ENCODE data around the gene RIPK1.

DNA sequence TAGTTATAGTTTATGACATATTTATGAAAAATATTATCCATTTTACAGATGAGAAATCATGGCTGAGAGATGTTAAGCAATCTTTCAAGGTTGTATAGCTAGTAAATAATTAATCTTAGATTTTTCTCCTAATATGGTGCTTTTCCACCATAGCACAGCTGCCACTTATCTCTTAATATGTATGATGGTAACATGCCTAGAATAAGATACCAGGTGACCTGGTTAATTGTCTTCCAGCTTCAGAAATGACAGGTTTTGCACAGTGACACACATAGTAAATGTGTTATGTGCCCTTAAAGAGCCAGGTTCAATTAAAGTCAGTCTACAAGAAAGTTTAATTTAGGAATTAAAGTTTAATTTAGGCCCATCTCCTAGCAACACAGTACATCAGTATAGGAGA is 74.2 kb downstream of the RIPK1 start:
- TF ChIP-seq PML (IDR thresholded peaks at IDR 0.05; ENCODE audit: low read length) (no peak), CHD1 (IDR thresholded peaks at IDR 0.05; ENCODE audit: low read depth, low read length) (no peak), SIN3A (IDR thresholded peaks at IDR 0.05; ENCODE audit: low read depth, low read length) (no peak), KDM1A (IDR thresholded peaks at IDR 0.05; ENCODE audit: borderline replicate concordance) (no peak), FOXM1 (IDR thresholded peaks at IDR 0.05; ENCODE audit: low read depth, low read length) (no peak), SPI1 (IDR thresholded peaks at IDR 0.05; ENCODE audit: borderline replicate concordance, insufficient read depth, low read depth, low read length) (no peak), ZNF24 (IDR thresholded peaks at IDR 0.05) (no peak)
- TF ChIP-seq, protein P1, sequence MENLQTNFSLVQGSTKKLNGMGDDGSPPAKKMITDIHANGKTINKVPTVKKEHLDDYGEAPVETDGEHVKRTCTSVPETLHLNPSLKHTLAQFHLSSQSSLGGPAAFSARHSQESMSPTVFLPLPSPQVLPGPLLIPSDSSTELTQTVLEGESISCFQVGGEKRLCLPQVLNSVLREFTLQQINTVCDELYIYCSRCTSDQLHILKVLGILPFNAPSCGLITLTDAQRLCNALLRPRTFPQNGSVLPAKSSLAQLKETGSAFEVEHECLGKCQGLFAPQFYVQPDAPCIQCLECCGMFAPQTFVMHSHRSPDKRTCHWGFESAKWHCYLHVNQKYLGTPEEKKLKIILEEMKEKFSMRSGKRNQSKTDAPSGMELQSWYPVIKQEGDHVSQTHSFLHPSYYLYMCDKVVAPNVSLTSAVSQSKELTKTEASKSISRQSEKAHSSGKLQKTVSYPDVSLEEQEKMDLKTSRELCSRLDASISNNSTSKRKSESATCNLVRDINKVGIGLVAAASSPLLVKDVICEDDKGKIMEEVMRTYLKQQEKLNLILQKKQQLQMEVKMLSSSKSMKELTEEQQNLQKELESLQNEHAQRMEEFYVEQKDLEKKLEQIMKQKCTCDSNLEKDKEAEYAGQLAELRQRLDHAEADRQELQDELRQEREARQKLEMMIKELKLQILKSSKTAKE (IDR thresholded peaks at IDR 0.05; ENCODE audit: low read depth, poor library complexity, severe bottlenecking), result no peak
- TF ChIP-seq, protein P2, sequence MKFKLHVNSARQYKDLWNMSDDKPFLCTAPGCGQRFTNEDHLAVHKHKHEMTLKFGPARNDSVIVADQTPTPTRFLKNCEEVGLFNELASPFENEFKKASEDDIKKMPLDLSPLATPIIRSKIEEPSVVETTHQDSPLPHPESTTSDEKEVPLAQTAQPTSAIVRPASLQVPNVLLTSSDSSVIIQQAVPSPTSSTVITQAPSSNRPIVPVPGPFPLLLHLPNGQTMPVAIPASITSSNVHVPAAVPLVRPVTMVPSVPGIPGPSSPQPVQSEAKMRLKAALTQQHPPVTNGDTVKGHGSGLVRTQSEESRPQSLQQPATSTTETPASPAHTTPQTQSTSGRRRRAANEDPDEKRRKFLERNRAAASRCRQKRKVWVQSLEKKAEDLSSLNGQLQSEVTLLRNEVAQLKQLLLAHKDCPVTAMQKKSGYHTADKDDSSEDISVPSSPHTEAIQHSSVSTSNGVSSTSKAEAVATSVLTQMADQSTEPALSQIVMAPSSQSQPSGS (IDR thresholded peaks at IDR 0.05; ENCODE audit: low read length), result no peak
- TF ChIP-seq, protein P3, sequence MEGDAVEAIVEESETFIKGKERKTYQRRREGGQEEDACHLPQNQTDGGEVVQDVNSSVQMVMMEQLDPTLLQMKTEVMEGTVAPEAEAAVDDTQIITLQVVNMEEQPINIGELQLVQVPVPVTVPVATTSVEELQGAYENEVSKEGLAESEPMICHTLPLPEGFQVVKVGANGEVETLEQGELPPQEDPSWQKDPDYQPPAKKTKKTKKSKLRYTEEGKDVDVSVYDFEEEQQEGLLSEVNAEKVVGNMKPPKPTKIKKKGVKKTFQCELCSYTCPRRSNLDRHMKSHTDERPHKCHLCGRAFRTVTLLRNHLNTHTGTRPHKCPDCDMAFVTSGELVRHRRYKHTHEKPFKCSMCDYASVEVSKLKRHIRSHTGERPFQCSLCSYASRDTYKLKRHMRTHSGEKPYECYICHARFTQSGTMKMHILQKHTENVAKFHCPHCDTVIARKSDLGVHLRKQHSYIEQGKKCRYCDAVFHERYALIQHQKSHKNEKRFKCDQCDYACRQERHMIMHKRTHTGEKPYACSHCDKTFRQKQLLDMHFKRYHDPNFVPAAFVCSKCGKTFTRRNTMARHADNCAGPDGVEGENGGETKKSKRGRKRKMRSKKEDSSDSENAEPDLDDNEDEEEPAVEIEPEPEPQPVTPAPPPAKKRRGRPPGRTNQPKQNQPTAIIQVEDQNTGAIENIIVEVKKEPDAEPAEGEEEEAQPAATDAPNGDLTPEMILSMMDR (IDR thresholded peaks at IDR 0.05 in 2 of 3, conservative IDR thresholded peaks at IDR 0.05 in 1 of 3; ENCODE audit: control insufficient read depth in 2 of 3, extremely low read depth in 1 of 3, insufficient read depth in 1 of 3, low read depth in 3 of 3, low read length in 3 of 3), result no peak
- TF ChIP-seq, protein P4, sequence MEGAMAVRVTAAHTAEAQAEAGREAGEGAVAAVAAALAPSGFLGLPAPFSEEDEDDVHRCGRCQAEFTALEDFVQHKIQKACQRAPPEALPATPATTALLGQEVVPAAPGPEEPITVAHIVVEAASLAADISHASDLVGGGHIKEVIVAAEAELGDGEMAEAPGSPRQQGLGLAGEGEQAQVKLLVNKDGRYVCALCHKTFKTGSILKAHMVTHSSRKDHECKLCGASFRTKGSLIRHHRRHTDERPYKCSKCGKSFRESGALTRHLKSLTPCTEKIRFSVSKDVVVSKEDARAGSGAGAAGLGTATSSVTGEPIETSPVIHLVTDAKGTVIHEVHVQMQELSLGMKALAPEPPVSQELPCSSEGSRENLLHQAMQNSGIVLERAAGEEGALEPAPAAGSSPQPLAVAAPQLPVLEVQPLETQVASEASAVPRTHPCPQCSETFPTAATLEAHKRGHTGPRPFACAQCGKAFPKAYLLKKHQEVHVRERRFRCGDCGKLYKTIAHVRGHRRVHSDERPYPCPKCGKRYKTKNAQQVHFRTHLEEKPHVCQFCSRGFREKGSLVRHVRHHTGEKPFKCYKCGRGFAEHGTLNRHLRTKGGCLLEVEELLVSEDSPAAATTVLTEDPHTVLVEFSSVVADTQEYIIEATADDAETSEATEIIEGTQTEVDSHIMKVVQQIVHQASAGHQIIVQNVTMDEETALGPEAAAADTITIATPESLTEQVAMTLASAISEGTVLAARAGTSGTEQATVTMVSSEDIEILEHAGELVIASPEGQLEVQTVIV (IDR thresholded peaks at IDR 0.05; ENCODE audit: borderline replicate concordance, partially characterized antibody), result no peak

Measured in GM12878 (cell line).